GM08714 (cell line): Measurements from ENCODE around the gene PRKAG2.

Experiments used
- H3K4me3 ChIP-seq: fragments of 200-500 bp; sonication (Bioruptor generic); 2 replicates; pipeline ENCODE4 v1.5.1; 2014; ENCODE audit warnings: mild to moderate bottlenecking, low read length, inconsistent platforms
- ZNF274 ChIP-seq: IDR thresholded peaks from 2 replicates; pipeline ENCODE4 v1.6.1; 2012; ENCODE audit warnings: mild to moderate bottlenecking, low read depth, low read length

The PRKAG2 gene

GRCh38 chr7:151599401-151600227 lies 277.3 kb downstream of the PRKAG2 start:
- H3K4me3 ChIP-seq, result no peak overlapping the region

GRCh38 chr7:151597541-151598444 lies 279.1 kb downstream of the PRKAG2 start:
- TF ChIP-seq ZNF274, result no peak
- no peak overlapping the region for H3K4me3 ChIP-seq

More at GRCh38 chr7:151599401-151600227, 277.3 kb downstream of the PRKAG2 start:
- no peak for TF ChIP-seq ZNF274

- TF ChIP-seq ZNF274, result no peak
Measured at GRCh38 chr7:151595702-151596350, 281.1 kb downstream of the PRKAG2 start.

GRCh38 chr7:151592868-151593486 lies 283.9 kb downstream of the PRKAG2 start:
- no peak for TF ChIP-seq ZNF274
- H3K4me3 ChIP-seq, result no peak overlapping the region

More at GRCh38 chr7:151595702-151596350, 281.1 kb downstream of the PRKAG2 start:
- no peak overlapping the region for H3K4me3 ChIP-seq

- no peak overlapping the region for H3K4me3 ChIP-seq
- TF ChIP-seq ZNF274, result no peak
Measured at GRCh38 chr7:151592330-151592729, 284.6 kb downstream of the PRKAG2 start.

GRCh38 chr7:151591866-151592265 lies 285.0 kb downstream of the PRKAG2 start:
- no peak overlapping the region for H3K4me3 ChIP-seq
- no peak for TF ChIP-seq ZNF274

- TF ChIP-seq ZNF274, result no peak
- H3K4me3 ChIP-seq, result no peak overlapping the region
Measured at GRCh38 chr7:151590850-151591771, 285.8 kb downstream of the PRKAG2 start.

GRCh38 chr7:151590071-151590849 lies 286.7 kb downstream of the PRKAG2 start:
- no peak overlapping the region for H3K4me3 ChIP-seq
- TF ChIP-seq ZNF274, result no peak

- no peak for TF ChIP-seq ZNF274
- no peak overlapping the region for H3K4me3 ChIP-seq
Measured at GRCh38 chr7:151588982-151589381, 287.9 kb downstream of the PRKAG2 start.

GRCh38 chr7:151586531-151587260 lies 290.2 kb downstream of the PRKAG2 start:
- no peak for TF ChIP-seq ZNF274
- no peak overlapping the region for H3K4me3 ChIP-seq

GRCh38 chr7:151585744-151586393 lies 291.0 kb downstream of the PRKAG2 start:
- H3K4me3 ChIP-seq, result no peak overlapping the region
- no peak for TF ChIP-seq ZNF274

GRCh38 chr7:151581741-151582140 lies 295.2 kb downstream of the PRKAG2 start:
- H3K4me3 ChIP-seq, result no peak overlapping the region
- no peak for TF ChIP-seq ZNF274
